VCaP (cell line): ENCODE measurements around the gene EMP2.

Experiments
- H3K27ac ChIP-seq: fragments of 450-650 bp; 2 replicates; pipeline ENCODE4 v1.5.1; 2017
- CTCF ChIP-seq: fragments of 450-650 bp; conservative IDR thresholded peaks from 2 replicates; pipeline ENCODE4 v1.5.1; 2017; ENCODE audit warnings: mild to moderate bottlenecking, moderate library complexity

Gene EMP2

DNA sequence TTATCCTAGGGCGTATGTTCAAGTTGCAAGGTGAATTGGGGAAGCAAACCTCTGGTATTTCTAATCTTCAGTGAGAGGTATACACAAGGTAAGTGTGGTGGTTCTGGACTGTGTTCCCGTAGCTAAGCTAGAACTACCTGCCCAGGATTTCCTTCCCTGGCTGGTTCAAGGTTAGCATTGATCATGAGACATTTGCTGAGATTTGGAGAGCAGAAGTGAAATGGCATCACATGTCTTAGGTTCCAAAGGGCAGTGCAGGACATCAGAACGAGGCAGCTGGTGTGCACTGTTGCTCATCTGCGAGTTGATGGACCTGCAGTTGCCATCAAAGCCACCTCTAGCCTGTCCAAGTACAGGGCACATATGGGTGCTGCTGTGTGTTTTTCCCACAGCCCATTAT, 95.2 kb downstream of the EMP2 start:
- H3K27ac ChIP-seq: no peak overlapping the region
- no peak for TF ChIP-seq CTCF

DNA sequence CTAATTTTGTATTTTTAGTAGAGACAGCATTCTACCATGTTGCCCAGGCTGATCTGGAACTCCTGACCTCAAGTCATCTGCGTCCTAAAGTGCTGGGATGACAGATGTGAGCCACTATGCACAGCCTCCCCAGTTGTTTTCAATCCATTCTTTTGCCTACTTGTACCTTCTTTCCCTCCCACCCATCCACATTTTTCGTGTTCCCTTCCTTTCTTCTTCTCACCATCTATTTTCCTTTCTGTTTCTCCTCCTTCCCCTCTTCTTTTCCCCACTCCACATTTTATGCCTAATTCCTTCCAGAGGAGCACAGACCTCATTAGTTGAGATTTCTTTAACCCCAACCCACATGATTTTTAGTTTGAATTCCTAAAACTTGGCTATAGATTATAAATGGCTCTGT, 100.2 kb downstream of the EMP2 start:
- H3K27ac ChIP-seq: no peak overlapping the region
- no peak for TF ChIP-seq CTCF
